ENCODE results near the gene SHISAL2B. TPM values are rescaled to one million over a fixed set of nuclear protein-coding genes. Genes with fewer than 3 reads are reported as not detected.

SHISAL2B gene
- not detected in 5 replicates for total RNA-seq (2022; extraction: Qiagen RNA extraction)

DNA sequence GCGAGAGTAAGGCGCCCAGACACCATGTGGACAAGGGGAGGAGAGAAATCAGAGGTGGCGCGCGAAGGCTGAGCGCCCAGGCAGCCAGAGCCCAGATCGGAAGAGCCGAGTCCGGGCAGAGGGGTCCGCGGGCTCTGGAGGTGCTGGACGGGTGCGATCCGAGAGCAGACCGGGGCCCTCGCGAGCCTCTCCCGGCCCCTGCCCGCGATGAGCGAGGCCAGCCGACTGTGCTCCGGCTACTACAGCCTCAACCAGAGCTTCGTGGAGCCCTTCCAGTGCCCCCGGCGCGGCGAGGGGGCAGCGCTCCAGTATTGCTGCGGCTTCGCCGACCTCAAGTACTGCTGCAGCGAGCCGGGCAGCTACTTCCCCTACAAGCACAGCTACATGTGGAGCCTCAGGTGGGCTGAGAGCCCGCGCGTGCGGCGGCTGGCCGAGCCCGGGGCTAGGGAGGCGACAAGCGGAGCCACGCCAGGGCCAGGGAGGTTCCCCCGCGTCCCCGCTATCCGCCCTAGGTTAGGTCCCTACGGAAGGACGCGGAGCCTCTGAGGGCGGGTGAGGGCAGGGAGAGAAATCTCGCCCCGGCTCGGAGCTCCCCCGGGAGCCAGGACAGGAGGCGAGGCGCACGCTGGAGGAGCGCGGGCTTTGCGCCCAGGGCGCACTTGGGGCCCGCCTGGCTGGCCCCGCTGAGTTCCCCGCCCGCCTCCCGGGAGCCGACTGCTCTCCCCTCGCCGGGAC lies at the start of gene SHISAL2B:
SHISAL2B (plus strand) TSS at position 87 of the 735 bp plus-strand sequence; CDS start at position 208, 121 bp downstream.

Other genes with a start within 250 kb of the SHISAL2B start
- gene RGS7BP, start 184.5 kb upstream of the SHISAL2B start, total RNA-seq (2022; extraction: Qiagen RNA extraction) = not detected in 5 replicates
- 7.7 to 10.9 TPM (median 8.2 TPM) in 5 replicates for gene SREK1IP1, start 78.2 kb downstream of the SHISAL2B start, total RNA-seq (2022; extraction: Qiagen RNA extraction)
- gene CWC27, start 78.4 kb downstream of the SHISAL2B start, total RNA-seq (2022; extraction: Qiagen RNA extraction) = 15.2 to 16.6 TPM (median 16.1 TPM) in 5 replicates